GM13976 (cell line): ENCODE results near the gene REM1.
A peak's percentile ranks its signal among the peaks of the same experiment; 100 is the strongest.

ENCODE experiments used
- DNase-seq: peaks from one replicate; pipeline ENCODE4 v3.0.0; 2012; ENCODE audit warnings: low spot score
- in situ Hi-C: fragments of 300-500 bp; cut with MboI; formaldehyde crosslinking; loops from one replicate; pipeline ENCODE4 v1.12.0; 2022; ENCODE audit warnings: low sequenced_read_pairs, mixed read lengths, inconsistent platforms; ENCODE audit not compliant: unreplicated experiment
- TF ChIP-seq, protein P1 (sequence below): IDR thresholded peaks from 2 replicates; pipeline ENCODE4 v1.5.1; 2012; ENCODE audit warnings: borderline replicate concordance, mild to moderate bottlenecking; ENCODE audit not compliant: insufficient read depth; ENCODE audit errors: extremely low read depth, missing control alignments, control extremely low read depth

Gene REM1

DNA sequence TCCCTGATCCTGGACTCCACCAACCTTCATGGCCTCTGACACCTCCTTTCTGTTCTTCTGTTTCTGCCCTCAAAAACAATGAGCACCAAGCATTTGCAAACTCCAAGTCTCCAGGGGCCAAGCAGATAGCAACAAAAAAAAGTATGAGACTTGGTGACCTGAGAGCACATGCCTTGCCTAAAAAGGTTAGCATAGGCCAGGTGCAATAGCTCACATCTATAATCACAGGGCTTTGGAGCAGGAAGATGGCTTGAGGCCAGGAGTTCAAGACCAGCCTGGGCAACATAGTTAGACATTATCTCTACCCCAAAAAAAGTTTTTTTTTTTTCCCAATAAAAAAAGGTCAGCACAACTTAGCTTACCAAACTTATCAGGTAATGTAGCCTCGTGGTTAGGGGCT, 25.4 kb downstream of the REM1 start:
- no peak for DNase-seq
- TF ChIP-seq, protein P1, sequence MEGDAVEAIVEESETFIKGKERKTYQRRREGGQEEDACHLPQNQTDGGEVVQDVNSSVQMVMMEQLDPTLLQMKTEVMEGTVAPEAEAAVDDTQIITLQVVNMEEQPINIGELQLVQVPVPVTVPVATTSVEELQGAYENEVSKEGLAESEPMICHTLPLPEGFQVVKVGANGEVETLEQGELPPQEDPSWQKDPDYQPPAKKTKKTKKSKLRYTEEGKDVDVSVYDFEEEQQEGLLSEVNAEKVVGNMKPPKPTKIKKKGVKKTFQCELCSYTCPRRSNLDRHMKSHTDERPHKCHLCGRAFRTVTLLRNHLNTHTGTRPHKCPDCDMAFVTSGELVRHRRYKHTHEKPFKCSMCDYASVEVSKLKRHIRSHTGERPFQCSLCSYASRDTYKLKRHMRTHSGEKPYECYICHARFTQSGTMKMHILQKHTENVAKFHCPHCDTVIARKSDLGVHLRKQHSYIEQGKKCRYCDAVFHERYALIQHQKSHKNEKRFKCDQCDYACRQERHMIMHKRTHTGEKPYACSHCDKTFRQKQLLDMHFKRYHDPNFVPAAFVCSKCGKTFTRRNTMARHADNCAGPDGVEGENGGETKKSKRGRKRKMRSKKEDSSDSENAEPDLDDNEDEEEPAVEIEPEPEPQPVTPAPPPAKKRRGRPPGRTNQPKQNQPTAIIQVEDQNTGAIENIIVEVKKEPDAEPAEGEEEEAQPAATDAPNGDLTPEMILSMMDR, result no peak
- in situ Hi-C loops, result loop anchor here (10.0 kb wide), 1 partner anchor 46 kb away; no protein-coding TSS in a partner anchor

DNA sequence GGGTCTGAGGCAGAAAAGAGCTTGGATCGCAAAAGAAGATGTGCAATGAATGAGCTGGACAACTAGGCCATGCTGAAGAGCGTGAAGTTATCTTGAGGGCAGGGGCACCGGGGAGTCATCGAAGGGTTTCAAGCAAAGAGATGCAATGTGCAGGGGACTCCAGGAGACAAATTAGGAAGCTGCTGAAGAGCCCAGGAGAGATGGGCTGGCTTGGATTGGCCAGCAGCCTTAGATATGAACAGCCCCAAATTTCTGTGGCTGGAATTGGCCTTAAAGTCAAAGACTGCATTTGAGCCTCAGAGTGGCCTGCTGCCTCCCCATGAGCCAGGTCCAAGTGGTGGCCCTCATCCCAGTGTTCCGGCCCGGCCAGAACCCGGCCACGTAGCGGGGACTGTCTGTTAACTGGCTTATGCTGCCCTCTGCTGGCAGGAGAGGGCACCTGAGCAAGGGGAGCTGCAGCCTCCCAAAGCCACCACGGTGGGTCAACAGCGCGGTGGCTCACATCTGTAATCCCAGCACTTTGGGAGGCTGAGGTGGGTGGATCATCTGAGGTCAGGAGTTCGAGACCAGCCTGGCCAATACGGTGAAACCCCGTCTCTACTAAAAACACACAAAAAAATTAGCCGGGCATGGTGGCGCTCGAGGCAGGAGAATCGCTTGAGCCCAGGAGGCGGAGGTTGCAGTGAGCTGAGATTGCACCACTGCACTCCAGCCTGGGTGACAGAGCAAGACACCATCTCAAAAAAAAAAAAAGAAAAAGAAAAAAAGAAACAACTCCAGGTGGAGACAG, 28.0 kb downstream of the REM1 start:
- in situ Hi-C loops, result loop anchor here (10.0 kb wide), 1 partner anchor 48 kb away; no protein-coding TSS in a partner anchor
- TF ChIP-seq, protein P1, result peak; percentile 94
- DNase-seq, result peak; percentile 85

DNA sequence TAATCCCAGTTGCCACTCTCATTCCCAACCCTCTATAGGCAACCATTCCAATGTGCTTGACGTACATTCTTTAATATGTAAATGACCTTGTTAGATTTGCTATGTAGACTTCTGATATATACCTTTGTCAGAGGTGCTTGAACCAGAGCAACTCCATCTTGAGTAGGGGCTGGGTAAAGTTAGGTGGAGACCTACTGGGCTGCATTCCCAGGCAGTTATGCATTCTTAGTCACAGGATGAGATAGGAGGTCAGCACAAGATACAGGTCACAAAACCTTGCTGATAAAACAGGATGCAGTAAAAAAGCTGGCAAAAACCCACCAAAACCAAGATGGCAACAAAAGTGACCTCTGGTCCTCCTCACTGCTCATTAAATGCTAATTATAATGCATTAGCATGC, 30.8 kb downstream of the REM1 start:
- no peak for DNase-seq
- TF ChIP-seq, protein P1, result no peak
- in situ Hi-C loops, result loop anchor here (10.0 kb wide), 1 partner anchor 51 kb away; no protein-coding TSS in a partner anchor

DNA sequence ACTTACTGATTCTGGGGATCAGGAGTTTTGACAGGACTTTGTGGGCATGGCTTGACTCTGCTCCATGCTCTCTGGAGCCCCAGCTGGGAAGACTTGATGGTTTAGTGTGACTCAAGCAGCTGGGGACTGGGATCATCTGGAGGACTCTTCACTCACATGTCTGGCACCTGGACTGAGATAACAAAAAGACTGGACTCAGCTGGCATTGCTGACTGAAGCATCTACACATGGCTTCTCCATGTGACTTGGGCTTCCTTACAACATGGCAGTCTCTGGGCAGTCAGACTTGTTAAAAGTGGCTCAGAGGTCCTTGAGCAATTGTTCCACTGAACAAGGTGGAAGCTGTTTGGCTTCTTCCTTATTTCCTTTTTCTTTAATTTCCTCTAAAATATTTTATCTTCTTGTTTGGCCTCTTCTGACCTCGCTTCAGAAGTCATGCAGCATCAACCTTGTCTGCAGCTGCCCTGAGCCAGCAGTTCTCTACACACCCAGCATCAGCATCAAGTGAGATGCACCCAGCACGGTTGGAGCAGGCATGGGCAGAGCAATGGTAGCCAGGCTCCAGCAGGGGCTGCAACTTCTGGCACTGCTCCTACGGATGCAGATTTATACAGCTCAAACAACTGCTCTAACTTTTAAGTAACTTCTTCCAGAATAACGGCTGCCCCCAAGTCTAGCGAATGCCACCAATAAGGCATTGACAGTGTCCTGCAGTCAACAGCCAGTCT, 33.6 kb downstream of the REM1 start:
- TF ChIP-seq, protein P1, result no peak
- in situ Hi-C loops, result loop anchor here (10.0 kb wide), 1 partner anchor 54 kb away; no protein-coding TSS in a partner anchor
- DNase-seq, result no peak

DNA sequence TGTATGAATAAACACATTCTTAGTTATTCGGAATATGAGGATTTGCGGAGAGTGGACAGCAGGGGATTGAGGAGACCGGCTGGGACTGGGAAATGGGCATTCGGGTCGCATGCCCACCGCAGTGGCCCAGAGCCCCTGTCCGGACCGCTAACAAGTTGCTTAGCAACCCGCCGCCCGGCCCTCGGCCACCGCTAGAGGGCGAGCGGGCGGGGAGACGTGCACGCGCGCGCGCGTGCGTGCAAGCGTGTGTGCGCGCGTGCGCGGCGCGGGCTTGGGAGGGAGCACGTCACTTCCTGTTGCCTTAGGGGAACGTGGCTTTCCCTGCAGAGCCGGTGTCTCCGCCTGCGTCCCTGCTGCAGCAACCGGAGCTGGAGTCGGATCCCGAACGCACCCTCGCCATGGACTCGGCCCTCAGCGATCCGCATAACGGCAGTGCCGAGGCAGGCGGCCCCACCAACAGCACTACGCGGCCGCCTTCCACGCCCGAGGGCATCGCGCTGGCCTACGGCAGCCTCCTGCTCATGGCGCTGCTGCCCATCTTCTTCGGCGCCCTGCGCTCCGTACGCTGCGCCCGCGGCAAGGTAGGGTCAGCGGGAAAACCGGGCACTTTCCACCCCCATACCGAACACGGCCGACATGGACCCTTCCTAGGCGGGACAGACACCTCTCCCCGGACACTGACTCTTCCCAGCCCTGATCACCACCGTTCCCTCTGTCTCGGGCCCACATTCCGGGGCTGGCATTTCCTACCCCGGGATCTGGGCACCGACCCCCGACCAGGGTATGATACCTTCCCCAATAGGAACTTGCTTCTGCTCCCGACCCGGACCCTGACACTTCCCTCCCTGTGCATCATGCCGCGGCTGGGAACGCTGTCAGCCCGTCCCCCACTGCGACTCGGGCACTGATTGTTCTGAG, 39.3 kb downstream of the REM1 start, which contains the start of gene HM13:
HM13 (plus strand) TSS at position 289 of the 918 bp plus-strand sequence; CDS start at position 399, 110 bp downstream.
- DNase-seq, result peak; percentile 97

More for the DNA sequence above, 39.3 kb downstream of the REM1 start, which contains the start of gene HM13:
- in situ Hi-C loops, result no loop called here
- TF ChIP-seq, protein P1, result peak; percentile 97
